ENCODE results near the gene PIGP.

DNA sequence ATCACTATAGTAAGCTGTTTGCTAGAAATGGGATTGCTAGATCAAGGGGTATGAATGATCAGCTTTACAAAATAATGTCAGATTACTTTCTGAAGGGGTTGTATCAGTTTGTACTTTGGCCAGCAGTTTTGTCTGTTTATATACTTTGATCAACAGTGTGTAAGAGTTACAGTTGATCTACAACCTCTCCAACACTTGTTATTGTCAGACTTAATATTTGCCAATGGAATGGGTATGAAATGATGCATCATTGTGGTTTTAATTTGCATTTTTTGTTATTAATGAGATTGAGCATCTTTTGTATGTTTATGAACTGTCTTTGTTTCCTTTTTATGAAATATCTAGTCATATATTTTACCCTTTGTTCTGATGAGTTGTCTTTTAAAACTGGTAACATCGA is 4.5 kb upstream of the PIGP start:
- TF ChIP-seq CTCF (IDR thresholded peaks at IDR 0.05 in 4 of 5, conservative IDR thresholded peaks at IDR 0.05 in 1 of 5): no peak
- no peak for TF ChIP-seq POLR2A (IDR thresholded peaks at IDR 0.05)

All from gastrocnemius medialis (tissue), 4 donors.